Panc1 (cell line): ENCODE data around the gene ZNF407.

ENCODE experiments used
- CTCF ChIP-seq: fragments of 450-650 bp; IDR thresholded peaks from 2 replicates; pipeline ENCODE4 v1.5.1; 2017; ENCODE audit warnings: mild to moderate bottlenecking
- POLR2AphosphoS5 ChIP-seq: IDR thresholded peaks from 2 replicates; pipeline ENCODE4 v1.6.1; 2012; ENCODE audit warnings: mild to moderate bottlenecking, low read depth, low read length, moderate library complexity
- SIN3A ChIP-seq: IDR thresholded peaks from 2 replicates; pipeline ENCODE4 v1.6.1; 2012; ENCODE audit warnings: low read depth, mild to moderate bottlenecking, low read length, moderate library complexity, borderline replicate concordance; ENCODE audit not compliant: insufficient read depth

- TF ChIP-seq CTCF (no peak), POLR2AphosphoS5 (no peak), SIN3A (no peak)
Measured at GRCh38 chr18:74901362-74902146, 303.9 kb downstream of the ZNF407 start.
